ENCODE data around the gene DIAPH1.

DIAPH1 gene

GRCh38 chr5:141603923-141604717 lies 14.7 kb downstream of the DIAPH1 start:
- peak; percentile 76 for FAIRE-seq
- TF ChIP-seq POU2F2 (IDR thresholded peaks at IDR 0.05; ENCODE audit: low read depth, low read length) (no peak), POLR2AphosphoS5 (IDR thresholded peaks at IDR 0.05; ENCODE audit: low read depth, low read length) (no peak), SPI1 (IDR thresholded peaks at IDR 0.05; ENCODE audit: low read depth, low read length) (no peak), TAF1 (IDR thresholded peaks at IDR 0.05; ENCODE audit: low read depth, low read length) (no peak), POLR2A (IDR thresholded peaks at IDR 0.05; ENCODE audit: low read depth, low read length) (no peak), PAX5 (IDR thresholded peaks at IDR 0.05; ENCODE audit: insufficient read depth, low read length, severe bottlenecking) (no peak)
- DNase-seq (ENCODE audit: insufficient read length, low spot score) = no peak

GRCh38 chr5:141602606-141603005 lies 16.2 kb downstream of the DIAPH1 start:
- no peak for FAIRE-seq
- DNase-seq (ENCODE audit: insufficient read length, low spot score) = no peak
- no peak for TF ChIP-seq POLR2AphosphoS5 (IDR thresholded peaks at IDR 0.05; ENCODE audit: low read depth, low read length)
- no peak for TF ChIP-seq SPI1 (IDR thresholded peaks at IDR 0.05; ENCODE audit: low read depth, low read length)
- TF ChIP-seq TAF1 (IDR thresholded peaks at IDR 0.05; ENCODE audit: low read depth, low read length) = no peak
- TF ChIP-seq POLR2A (IDR thresholded peaks at IDR 0.05; ENCODE audit: low read depth, low read length) = no peak
- TF ChIP-seq PAX5 (IDR thresholded peaks at IDR 0.05; ENCODE audit: insufficient read depth, low read length, severe bottlenecking) = no peak
- no peak for TF ChIP-seq POU2F2 (IDR thresholded peaks at IDR 0.05; ENCODE audit: low read depth, low read length)

- FAIRE-seq (peak; percentile 65), DNase-seq (ENCODE audit: insufficient read length, low spot score) (no peak)
- TF ChIP-seq POU2F2 (IDR thresholded peaks at IDR 0.05; ENCODE audit: low read depth, low read length) (no peak), POLR2A (IDR thresholded peaks at IDR 0.05; ENCODE audit: low read depth, low read length) (no peak), SPI1 (IDR thresholded peaks at IDR 0.05; ENCODE audit: low read depth, low read length) (no peak), PAX5 (IDR thresholded peaks at IDR 0.05; ENCODE audit: insufficient read depth, low read length, severe bottlenecking) (no peak), POLR2AphosphoS5 (IDR thresholded peaks at IDR 0.05; ENCODE audit: low read depth, low read length) (no peak), TAF1 (IDR thresholded peaks at IDR 0.05; ENCODE audit: low read depth, low read length) (no peak)
These were observed 20.1 kb downstream of the DIAPH1 start for GRCh38 chr5:141598391-141599345.

DNA sequence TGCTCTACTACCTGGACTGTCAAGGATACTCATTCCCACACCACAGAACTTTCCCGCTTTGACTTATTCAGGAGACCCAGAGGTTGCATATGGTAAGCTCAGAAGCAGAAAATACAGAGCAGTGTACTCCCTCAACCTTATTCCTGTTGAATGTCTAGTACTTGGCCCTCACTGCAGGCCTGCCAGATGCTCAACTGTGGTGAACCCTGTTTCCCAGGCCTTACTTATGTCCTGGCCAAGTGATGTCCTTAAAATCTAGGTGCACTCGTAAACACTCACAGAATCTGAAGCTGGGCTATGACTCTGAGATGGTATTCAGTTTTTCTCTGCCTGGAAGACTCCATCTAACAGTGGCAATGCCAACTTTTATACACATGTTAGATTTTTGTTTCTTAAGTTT lies 21.0 kb downstream of the DIAPH1 start:
- FAIRE-seq (no peak), DNase-seq (ENCODE audit: insufficient read length, low spot score) (no peak)
- TF ChIP-seq PAX5 (IDR thresholded peaks at IDR 0.05; ENCODE audit: insufficient read depth, low read length, severe bottlenecking) (no peak), POLR2AphosphoS5 (IDR thresholded peaks at IDR 0.05; ENCODE audit: low read depth, low read length) (no peak), SPI1 (IDR thresholded peaks at IDR 0.05; ENCODE audit: low read depth, low read length) (no peak), POU2F2 (IDR thresholded peaks at IDR 0.05; ENCODE audit: low read depth, low read length) (no peak), POLR2A (IDR thresholded peaks at IDR 0.05; ENCODE audit: low read depth, low read length) (no peak), TAF1 (IDR thresholded peaks at IDR 0.05; ENCODE audit: low read depth, low read length) (no peak)

GRCh38 chr5:141597394-141597793 lies 21.4 kb downstream of the DIAPH1 start:
- TF ChIP-seq SPI1 (IDR thresholded peaks at IDR 0.05; ENCODE audit: low read depth, low read length) (peak; percentile 82), POLR2AphosphoS5 (IDR thresholded peaks at IDR 0.05; ENCODE audit: low read depth, low read length) (no peak), POU2F2 (IDR thresholded peaks at IDR 0.05; ENCODE audit: low read depth, low read length) (no peak), PAX5 (IDR thresholded peaks at IDR 0.05; ENCODE audit: insufficient read depth, low read length, severe bottlenecking) (no peak)
- FAIRE-seq (no peak), DNase-seq (ENCODE audit: insufficient read length, low spot score) (no peak)

- DNase-seq (ENCODE audit: insufficient read length, low spot score) (no peak), FAIRE-seq (no peak)
- TF ChIP-seq POLR2AphosphoS5 (IDR thresholded peaks at IDR 0.05; ENCODE audit: low read depth, low read length) (no peak), POU2F2 (IDR thresholded peaks at IDR 0.05; ENCODE audit: low read depth, low read length) (no peak), TAF1 (IDR thresholded peaks at IDR 0.05; ENCODE audit: low read depth, low read length) (no peak), POLR2A (IDR thresholded peaks at IDR 0.05; ENCODE audit: low read depth, low read length) (no peak), PAX5 (IDR thresholded peaks at IDR 0.05; ENCODE audit: insufficient read depth, low read length, severe bottlenecking) (no peak), SPI1 (IDR thresholded peaks at IDR 0.05; ENCODE audit: low read depth, low read length) (no peak)
These were observed 21.9 kb downstream of the DIAPH1 start for GRCh38 chr5:141596867-141597266.

DNA sequence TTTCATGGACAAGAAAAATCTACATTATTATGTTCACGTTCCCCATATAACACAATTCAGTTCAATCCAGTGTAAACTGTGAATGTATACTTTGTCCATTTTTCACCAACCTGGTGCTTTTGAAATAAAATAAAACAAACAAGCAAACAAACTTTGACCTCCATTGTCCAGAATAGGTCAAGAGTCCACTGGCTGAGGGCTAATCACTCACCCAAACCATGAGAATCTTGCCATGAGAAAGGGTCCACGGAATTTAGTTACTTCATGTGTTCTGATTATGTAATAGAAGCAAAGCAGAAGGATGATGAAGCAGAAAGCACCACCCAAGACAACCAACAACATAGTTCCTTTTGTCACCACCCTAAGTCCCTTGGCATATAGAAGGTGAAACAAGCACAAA lies 28.7 kb downstream of the DIAPH1 start:
- DNase-seq (ENCODE audit: insufficient read length, low spot score) = no peak
- no peak for TF ChIP-seq POLR2AphosphoS5 (IDR thresholded peaks at IDR 0.05; ENCODE audit: low read depth, low read length)
- no peak for TF ChIP-seq POLR2A (IDR thresholded peaks at IDR 0.05; ENCODE audit: low read depth, low read length)
- no peak for TF ChIP-seq TAF1 (IDR thresholded peaks at IDR 0.05; ENCODE audit: low read depth, low read length)
- TF ChIP-seq PAX5 (IDR thresholded peaks at IDR 0.05; ENCODE audit: insufficient read depth, low read length, severe bottlenecking) = no peak
- TF ChIP-seq SPI1 (IDR thresholded peaks at IDR 0.05; ENCODE audit: low read depth, low read length) = no peak
- no peak for TF ChIP-seq POU2F2 (IDR thresholded peaks at IDR 0.05; ENCODE audit: low read depth, low read length)
- FAIRE-seq = no peak

GRCh38 chr5:141586246-141586645 lies 32.6 kb downstream of the DIAPH1 start:
- FAIRE-seq (peak; percentile 9), DNase-seq (ENCODE audit: insufficient read length, low spot score) (no peak)

DNA sequence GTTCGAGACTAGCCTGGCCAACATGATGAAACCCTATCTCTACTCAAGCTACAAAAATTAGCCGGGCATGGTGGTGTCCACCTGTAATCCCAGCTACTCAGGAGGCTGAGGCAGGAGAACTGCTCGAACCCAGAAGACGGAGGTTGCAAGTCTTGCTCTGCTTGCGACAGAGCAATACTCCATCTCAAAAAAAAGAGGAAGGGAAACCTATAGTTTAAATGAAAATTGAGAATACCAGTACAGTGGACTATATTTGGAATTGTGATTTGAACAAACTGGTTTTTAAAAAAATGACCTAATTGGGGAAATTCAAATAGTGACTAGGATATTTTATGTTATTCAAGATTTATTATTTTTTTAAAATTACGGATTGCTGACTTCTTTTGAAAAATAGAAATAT lies 33.2 kb downstream of the DIAPH1 start:
- FAIRE-seq (no peak), DNase-seq (ENCODE audit: insufficient read length, low spot score) (no peak)
- peak; percentile 81 for TF ChIP-seq SPI1 (IDR thresholded peaks at IDR 0.05; ENCODE audit: low read depth, low read length)
- no peak for TF ChIP-seq PAX5 (IDR thresholded peaks at IDR 0.05; ENCODE audit: insufficient read depth, low read length, severe bottlenecking)

More at GRCh38 chr5:141586246-141586645, 32.6 kb downstream of the DIAPH1 start:
- TF ChIP-seq PAX5 (IDR thresholded peaks at IDR 0.05; ENCODE audit: insufficient read depth, low read length, severe bottlenecking) = no peak
- no peak for TF ChIP-seq POU2F2 (IDR thresholded peaks at IDR 0.05; ENCODE audit: low read depth, low read length)
- TF ChIP-seq POLR2AphosphoS5 (IDR thresholded peaks at IDR 0.05; ENCODE audit: low read depth, low read length) = no peak
- no peak for TF ChIP-seq POLR2A (IDR thresholded peaks at IDR 0.05; ENCODE audit: low read depth, low read length)
- TF ChIP-seq TAF1 (IDR thresholded peaks at IDR 0.05; ENCODE audit: low read depth, low read length) = no peak
- TF ChIP-seq SPI1 (IDR thresholded peaks at IDR 0.05; ENCODE audit: low read depth, low read length) = no peak

Measured in GM12891 (cell line).